LNCaP clone FGC (cell line): ENCODE results near the gene ARHGEF6.

Experiments
- DNase-seq: peaks from one replicate; pipeline ENCODE4 v3.0.0-alpha.2; 2011; ENCODE audit warnings: low read depth
- H3K4me3 ChIP-seq: 2 replicates; pipeline ENCODE4 v1.5.1; 2011; ENCODE audit warnings: mild to moderate bottlenecking, low read depth, low read length, control low read depth
- CTCF ChIP-seq: IDR thresholded peaks from 2 replicates; pipeline ENCODE4 v1.5.1; 2012; ENCODE audit warnings: mild to moderate bottlenecking; ENCODE audit not compliant: control insufficient read depth, insufficient read depth; ENCODE audit errors: extremely low read depth

ARHGEF6 gene

GRCh38 chrX:136733613-136734012 is 47.1 kb downstream of the ARHGEF6 start:
- no peak for TF ChIP-seq CTCF
- DNase-seq, result no peak

GRCh38 chrX:136731798-136732197 is 48.9 kb downstream of the ARHGEF6 start:
- no peak overlapping the region for H3K4me3 ChIP-seq
- no peak for DNase-seq
- no peak for TF ChIP-seq CTCF

More at GRCh38 chrX:136733613-136734012, 47.1 kb downstream of the ARHGEF6 start:
- no peak overlapping the region for H3K4me3 ChIP-seq

- no peak for DNase-seq
- no peak for TF ChIP-seq CTCF
- H3K4me3 ChIP-seq, result no peak overlapping the region
Measured at GRCh38 chrX:136731207-136731782, 49.4 kb downstream of the ARHGEF6 start.

GRCh38 chrX:136728393-136728792 is 52.3 kb downstream of the ARHGEF6 start:
- H3K4me3 ChIP-seq, result no peak overlapping the region
- no peak for DNase-seq
- TF ChIP-seq CTCF, result no peak

GRCh38 chrX:136725441-136726104 is 55.2 kb downstream of the ARHGEF6 start:
- no peak for TF ChIP-seq CTCF
- DNase-seq, result no peak

GRCh38 chrX:136718091-136718490 is 62.6 kb downstream of the ARHGEF6 start:
- TF ChIP-seq CTCF, result no peak
- DNase-seq, result no peak
- no peak overlapping the region for H3K4me3 ChIP-seq

More at GRCh38 chrX:136725441-136726104, 55.2 kb downstream of the ARHGEF6 start:
- H3K4me3 ChIP-seq, result no peak overlapping the region
